Fibroblast of peridontal ligament (primary cell): Measurements from ENCODE around the gene TMEM9.

Experiments used
- DNase-seq: peaks from one replicate; pipeline ENCODE4 v3.0.0-alpha.2; 2010; ENCODE audit errors: extremely low read depth

Gene TMEM9

GRCh38 chr1:201126832-201127754 is 27.2 kb downstream of the TMEM9 start, which contains the start of gene ASCL5:
ASCL5 (minus strand) TSS chr1:201127184; CDS start chr1:201115372, 11,812 bp downstream.
- no peak for DNase-seq

- DNase-seq: no peak
Measured at GRCh38 chr1:201126463-201126831, 27.8 kb downstream of the TMEM9 start.

- no peak for DNase-seq
Measured at GRCh38 chr1:201125800-201126199, 28.5 kb downstream of the TMEM9 start.

GRCh38 chr1:201125019-201125418 is 29.3 kb downstream of the TMEM9 start:
- DNase-seq: no peak

GRCh38 chr1:201123866-201124265 is 30.4 kb downstream of the TMEM9 start:
- no peak for DNase-seq

GRCh38 chr1:201122321-201122957 is 31.8 kb downstream of the TMEM9 start:
- no peak for DNase-seq

GRCh38 chr1:201119206-201120197 is 34.8 kb downstream of the TMEM9 start:
- DNase-seq: peak; percentile 38

- no peak for DNase-seq
Measured at GRCh38 chr1:201116091-201116490, 38.2 kb downstream of the TMEM9 start.

- DNase-seq: no peak
Measured at GRCh38 chr1:201115390-201115937, 38.8 kb downstream of the TMEM9 start.

- DNase-seq: peak; percentile 90
Measured at GRCh38 chr1:201114245-201115131, 39.8 kb downstream of the TMEM9 start.

- DNase-seq: no peak
Measured at GRCh38 chr1:201113451-201114244, 40.6 kb downstream of the TMEM9 start.

- DNase-seq: no peak
Measured at GRCh38 chr1:201112926-201113325, 41.3 kb downstream of the TMEM9 start.

GRCh38 chr1:201112173-201112731 is 42.0 kb downstream of the TMEM9 start, which contains the start of gene CACNA1S:
CACNA1S (minus strand) TSS chr1:201112426; CDS start chr1:201112339, 87 bp downstream.
- DNase-seq: no peak

GRCh38 chr1:201111672-201112071 is 42.6 kb downstream of the TMEM9 start:
- no peak for DNase-seq

- DNase-seq: no peak
Measured at GRCh38 chr1:201111156-201111555, 43.1 kb downstream of the TMEM9 start.

- no peak for DNase-seq
Measured at GRCh38 chr1:201110616-201111015, 43.7 kb downstream of the TMEM9 start.

GRCh38 chr1:201110138-201110537 is 44.1 kb downstream of the TMEM9 start:
- no peak for DNase-seq

GRCh38 chr1:201109651-201110050 is 44.6 kb downstream of the TMEM9 start:
- no peak for DNase-seq

- DNase-seq: no peak
Measured at GRCh38 chr1:201108614-201109013, 45.7 kb downstream of the TMEM9 start.
